Inferior parietal cortex (tissue), 1 donor: ENCODE results near the gene GPR83.
"Not testable (repeated sequence)": the region's sequence is repeated elsewhere in the genome, so short reads cannot be mapped to it uniquely, and the experiment has no call there.

Experiments
- DNase-seq: peaks from one replicate; pipeline ENCODE4 v3.0.0-alpha.2; 2016; ENCODE audit errors: extremely low spot score

GPR83 gene

DNA sequence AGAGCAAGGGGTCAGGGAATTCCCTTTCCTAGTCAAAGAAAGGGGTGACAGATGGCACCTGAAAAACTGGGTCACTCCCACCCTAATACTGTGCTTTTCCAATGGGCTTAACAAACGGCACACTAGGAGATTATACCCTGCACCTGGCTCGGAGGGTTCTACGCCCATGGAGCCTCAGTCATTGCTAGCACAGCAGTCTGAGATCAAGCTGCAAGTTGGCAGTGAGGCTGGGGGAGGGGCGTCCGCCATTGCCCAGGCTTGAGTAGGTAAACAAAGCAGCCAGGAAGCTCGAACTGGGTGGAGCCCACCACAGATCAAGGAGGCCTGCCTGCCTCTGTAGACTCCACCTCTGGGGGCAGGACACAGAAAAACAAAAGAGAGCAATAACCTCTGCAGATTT is 30.6 kb downstream of the GPR83 start:
- not testable (repeated sequence) for DNase-seq

DNA sequence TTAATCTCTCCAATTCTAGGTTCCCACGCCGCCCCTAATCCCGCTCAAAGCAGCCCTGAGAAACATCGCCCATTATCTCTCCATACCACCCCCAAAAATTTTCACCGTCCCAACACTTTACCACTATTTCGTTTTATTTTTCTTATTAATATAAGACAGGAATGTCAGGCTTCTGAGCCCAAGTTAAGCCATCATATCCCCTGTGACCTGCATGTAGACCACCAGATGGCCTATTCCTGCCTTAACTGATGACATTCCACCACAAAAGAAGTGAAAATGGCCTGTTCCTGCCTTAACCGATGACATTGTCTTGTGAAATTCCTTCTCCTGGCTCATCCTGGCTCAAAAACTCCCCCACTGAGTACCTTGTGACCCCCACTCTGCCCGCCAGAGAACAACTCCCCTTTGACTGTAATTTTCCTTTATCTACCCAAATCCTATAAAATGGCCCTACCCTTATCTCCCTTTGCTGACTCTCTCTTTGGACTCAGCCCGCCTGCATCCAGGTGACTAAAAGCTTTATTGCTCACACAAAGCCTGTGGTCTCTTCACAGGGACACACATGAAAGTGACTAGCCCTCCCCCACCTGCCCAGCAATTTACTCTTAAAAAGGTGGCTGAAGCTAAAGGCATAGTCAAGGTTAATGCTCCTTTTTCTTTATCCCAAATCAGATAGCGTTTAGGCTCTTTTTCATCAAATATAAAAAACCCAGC is 50.2 kb downstream of the GPR83 start:
- DNase-seq: not testable (repeated sequence)

- not testable (repeated sequence) for DNase-seq
These were observed 54.9 kb downstream of the GPR83 start for GRCh38 chr11:94346311-94346710.

DNA sequence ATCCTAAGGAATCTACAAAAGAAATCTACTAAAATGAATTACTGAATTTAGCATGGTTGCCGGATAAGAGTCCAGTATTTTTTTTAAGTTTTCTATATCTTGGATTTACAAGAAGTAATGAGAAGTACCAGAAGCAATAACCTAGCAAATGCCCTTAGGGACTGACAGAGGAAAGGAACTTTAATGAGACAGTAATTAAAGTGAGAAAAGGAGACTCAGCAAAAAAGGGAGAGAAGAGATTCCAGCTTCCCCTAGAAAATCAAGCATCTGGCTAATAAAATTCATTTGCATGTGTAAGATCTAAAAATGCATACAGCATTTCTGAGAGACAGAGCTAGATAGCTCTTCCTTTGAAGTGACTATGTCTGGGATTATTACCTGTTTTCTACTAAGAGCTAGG is 57.7 kb downstream of the GPR83 start:
- no peak for DNase-seq

- no peak for DNase-seq
These were observed 59.0 kb downstream of the GPR83 start for GRCh38 chr11:94342250-94342649.

DNA sequence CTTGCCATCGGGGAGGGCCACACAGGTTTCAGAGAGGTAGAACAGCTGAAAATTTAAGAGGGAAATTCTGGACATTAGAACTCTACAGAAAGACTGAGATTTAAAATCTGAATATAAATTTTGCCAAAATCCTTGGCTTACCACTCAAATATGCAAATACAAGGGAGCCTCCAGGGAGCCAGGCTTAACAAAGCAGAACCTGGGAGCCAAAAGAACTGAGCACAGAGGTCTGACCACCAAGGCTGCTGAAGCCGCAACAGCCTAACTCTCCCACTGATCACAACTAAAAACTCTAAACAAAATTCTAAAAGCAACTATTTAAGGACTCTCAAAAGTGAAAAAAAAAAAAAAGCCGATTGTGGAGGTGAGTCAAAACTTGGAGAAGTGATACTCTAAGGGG is 62.6 kb downstream of the GPR83 start:
- DNase-seq: no peak

DNA sequence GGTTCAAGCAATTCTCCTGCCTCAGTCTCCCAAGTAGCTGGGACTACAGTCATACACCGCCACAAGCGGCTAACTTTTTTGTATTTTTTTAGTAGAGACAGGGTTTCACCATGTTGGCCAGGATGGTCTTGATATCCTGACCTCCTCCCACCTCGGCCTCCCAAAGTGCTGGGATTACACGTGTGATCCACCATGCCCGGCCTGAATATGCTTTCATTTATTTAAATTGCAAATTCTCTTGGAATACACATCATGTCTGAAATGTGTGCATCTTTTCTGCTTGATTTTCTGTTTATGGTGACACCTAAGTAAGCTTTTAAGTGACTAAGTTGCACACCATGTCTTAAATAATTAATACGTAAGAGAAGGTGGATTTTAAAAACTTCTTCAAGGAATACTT is 65.2 kb downstream of the GPR83 start:
- DNase-seq: no peak

DNA sequence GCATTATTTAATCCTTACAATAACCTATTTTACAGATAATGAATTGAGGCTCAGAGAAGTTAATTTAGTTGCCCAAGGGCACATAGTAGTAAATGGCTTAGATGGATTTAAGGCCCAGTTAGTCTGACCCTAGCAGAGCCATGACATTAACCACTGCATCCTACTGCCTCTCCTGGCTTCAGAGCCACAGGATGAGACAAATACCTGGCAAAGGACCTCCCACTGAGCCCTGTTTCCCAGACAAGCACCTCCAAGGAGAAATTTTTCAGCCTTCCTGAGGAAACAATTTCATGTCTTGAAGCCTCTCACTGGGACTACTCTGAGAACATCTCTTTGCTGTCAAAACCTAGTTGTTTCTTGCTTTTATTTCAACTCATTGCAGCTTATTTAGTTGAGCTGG is 68.4 kb downstream of the GPR83 start:
- no peak for DNase-seq

DNA sequence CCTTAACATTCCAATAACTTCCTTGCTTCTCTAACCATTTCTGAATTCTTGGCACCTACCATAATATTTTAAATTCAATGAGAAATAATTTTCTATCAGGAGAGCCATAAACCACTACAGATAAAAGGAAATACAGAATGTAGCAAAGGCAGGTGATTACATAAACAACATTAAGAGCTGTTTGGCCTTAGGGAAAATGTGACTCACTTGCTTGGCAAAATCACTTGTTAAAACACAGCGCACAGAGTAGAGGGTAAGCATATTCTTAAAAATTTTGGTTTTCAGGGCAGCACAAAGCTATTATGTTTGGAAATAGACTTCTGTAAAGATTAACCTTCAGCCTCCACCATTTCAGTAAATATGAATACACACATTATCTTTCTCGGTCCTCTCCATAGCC is 70.4 kb downstream of the GPR83 start:
- DNase-seq: no peak

- no peak for DNase-seq
These were observed 71.7 kb downstream of the GPR83 start for GRCh38 chr11:94329501-94329900.

- no peak for DNase-seq
These were observed 72.6 kb downstream of the GPR83 start for GRCh38 chr11:94328587-94329080.
